Measurements from ENCODE around the gene CTRB1.

CTRB1 gene

GRCh38 chr16:75218256-75219076 is at the start of gene CTRB1:
Gene CTRB1 (plus strand): TSS chr16:75218988. CDS start chr16:75219008, 20 bp downstream.
- no peak for DNase-seq (ENCODE audit: low spot score)

GRCh38 chr16:75169899-75170405 is 48.8 kb upstream of the CTRB1 start:
- DNase-seq (ENCODE audit: low spot score): no peak

GRCh38 chr16:75172578-75172977 is 46.2 kb upstream of the CTRB1 start:
- DNase-seq (ENCODE audit: low spot score): no peak

- no peak for DNase-seq (ENCODE audit: low spot score)
Measured at GRCh38 chr16:75175074-75175473, 43.7 kb upstream of the CTRB1 start.

GRCh38 chr16:75176926-75177325 is 41.9 kb upstream of the CTRB1 start:
- DNase-seq (ENCODE audit: low spot score): no peak

GRCh38 chr16:75179208-75179607 is 39.6 kb upstream of the CTRB1 start:
- DNase-seq (ENCODE audit: low spot score): no peak

- no peak for DNase-seq (ENCODE audit: low spot score)
Measured at GRCh38 chr16:75181630-75182029, 37.2 kb upstream of the CTRB1 start.

- DNase-seq (ENCODE audit: low spot score): no peak
Measured at GRCh38 chr16:75188832-75189477, 29.8 kb upstream of the CTRB1 start.

GRCh38 chr16:75189638-75190245 is 29.0 kb upstream of the CTRB1 start:
- DNase-seq (ENCODE audit: low spot score): no peak

GRCh38 chr16:75192606-75193264 is 26.1 kb upstream of the CTRB1 start:
- no peak for DNase-seq (ENCODE audit: low spot score)

GRCh38 chr16:75193265-75193650 is 25.5 kb upstream of the CTRB1 start:
- DNase-seq (ENCODE audit: low spot score): no peak

GRCh38 chr16:75193730-75194444 is 24.9 kb upstream of the CTRB1 start:
- no peak for DNase-seq (ENCODE audit: low spot score)

- no peak for DNase-seq (ENCODE audit: low spot score)
Measured at GRCh38 chr16:75195811-75196790, 22.7 kb upstream of the CTRB1 start.

GRCh38 chr16:75196836-75197235 is 22.0 kb upstream of the CTRB1 start:
- DNase-seq (ENCODE audit: low spot score): no peak

- DNase-seq (ENCODE audit: low spot score): no peak
Measured at GRCh38 chr16:75197522-75198134, 21.2 kb upstream of the CTRB1 start.

GRCh38 chr16:75198135-75198600 is 20.6 kb upstream of the CTRB1 start:
- no peak for DNase-seq (ENCODE audit: low spot score)

- DNase-seq (ENCODE audit: low spot score): no peak
Measured at GRCh38 chr16:75202069-75202590, 16.7 kb upstream of the CTRB1 start.

- no peak for DNase-seq (ENCODE audit: low spot score)
Measured at GRCh38 chr16:75203096-75203495, 15.7 kb upstream of the CTRB1 start.

GRCh38 chr16:75203667-75204409 is 14.9 kb upstream of the CTRB1 start:
- DNase-seq (ENCODE audit: low spot score): no peak
